HFFc6 (cell line): Measurements from ENCODE around the gene CCDC7. TPM values are rescaled to one million over a fixed set of nuclear protein-coding genes. Genes with fewer than 3 reads are reported as not detected.

Experiments
- DNase-seq: peaks from one replicate; pipeline ENCODE4 v3.0.0-alpha.2; 2018
- H3K27ac Mint-ChIP-seq: 2 replicates; pipeline ENCODE4 v1.8.0; 2020; ENCODE audit warnings: mild to moderate bottlenecking, mixed read lengths
- H3K27me3 Mint-ChIP-seq: 2 replicates; pipeline ENCODE4 v1.8.0; 2021; ENCODE audit warnings: mild to moderate bottlenecking, moderate library complexity, mixed read lengths; ENCODE audit not compliant: insufficient read depth
- H3K36me3 Mint-ChIP-seq: 2 replicates; pipeline ENCODE4 v1.8.0; 2021; ENCODE audit warnings: low read depth, mixed read lengths
- H3K4me1 Mint-ChIP-seq: 2 replicates; pipeline ENCODE4 v1.8.0; 2020; ENCODE audit warnings: low read depth, mixed read lengths
- H3K4me3 Mint-ChIP-seq: 2 replicates; pipeline ENCODE4 v1.8.0; 2020; ENCODE audit warnings: mild to moderate bottlenecking, moderate library complexity, mixed read lengths
- H3K9me3 Mint-ChIP-seq: 2 replicates; pipeline ENCODE4 v1.8.0; 2020; ENCODE audit warnings: mild to moderate bottlenecking, mixed read lengths
- CTCF ChIP-seq: fragments of 200-600 bp; sonication (generic); IDR thresholded peaks from 2 replicates; pipeline ENCODE4 v1.5.0; 2021; ENCODE audit warnings: antibody characterized with exemption, mild to moderate bottlenecking
- total RNA-seq, 6 experiments: library from RNA; stranded (reverse); fragmentation: NEBNext Ultra II Directional; extraction: Animal tissue kit (Norgen Biotek cat#: 25700); gene quantifications; 2 replicates in 1 of 6; 3 replicates in 5 of 6; pipeline ENCODE4 v1.2.3, GENCODE V29; 2021

CCDC7 gene
- total RNA-seq, 6 experiments from 2014 or later = 3.1 to 3.9 (median 3.7) TPM

- no peak for TF ChIP-seq CTCF
- no peak for DNase-seq
- H3K4me1 Mint-ChIP-seq = no peaks in the 10 kb centered on the region
- H3K36me3 Mint-ChIP-seq = no peaks in the 10 kb centered on the region
- peaks cover under 1% of the 10 kb centered on the region; the same call in 1 of the 2 replicates for H3K9me3 Mint-ChIP-seq
- no peak overlapping the region for H3K27ac Mint-ChIP-seq
- H3K4me3 Mint-ChIP-seq = no peak overlapping the region
- H3K27me3 Mint-ChIP-seq = no peaks in the 10 kb centered on the region; the same call in 1 of the 2 replicates
Measured at GRCh38 chr10:32877915-32878314, 432.0 kb downstream of the CCDC7 start.

GRCh38 chr10:32878646-32879045 lies 432.7 kb downstream of the CCDC7 start:
- DNase-seq = no peak
- Mint-ChIP-seq H3K27me3 (no peaks in the 10 kb centered on the region; the same call in 1 of the 2 replicates), H3K4me3 (no peak overlapping the region), H3K36me3 (no peaks in the 10 kb centered on the region), H3K27ac (no peak overlapping the region), H3K9me3 (no peaks in the 10 kb centered on the region), H3K4me1 (no peaks in the 10 kb centered on the region)
- TF ChIP-seq CTCF = no peak

GRCh38 chr10:32882076-32882475 lies 436.1 kb downstream of the CCDC7 start:
- H3K36me3 Mint-ChIP-seq = no peaks in the 10 kb centered on the region
- no peaks in the 10 kb centered on the region for H3K4me1 Mint-ChIP-seq
- H3K27me3 Mint-ChIP-seq = no peaks in the 10 kb centered on the region; the same call in 1 of the 2 replicates
- DNase-seq = no peak
- H3K4me3 Mint-ChIP-seq = no peak overlapping the region
- no peak overlapping the region for H3K27ac Mint-ChIP-seq
- TF ChIP-seq CTCF = no peak
- no peaks in the 10 kb centered on the region for H3K9me3 Mint-ChIP-seq

GRCh38 chr10:32887481-32887880 lies 441.5 kb downstream of the CCDC7 start:
- no peak for TF ChIP-seq CTCF
- H3K9me3 Mint-ChIP-seq = no peaks in the 10 kb centered on the region

GRCh38 chr10:32888161-32888927 lies 442.4 kb downstream of the CCDC7 start:
- no peaks in the 10 kb centered on the region for H3K9me3 Mint-ChIP-seq
- H3K4me1 Mint-ChIP-seq = no peaks in the 10 kb centered on the region
- H3K4me3 Mint-ChIP-seq = no peak overlapping the region
- no peak for DNase-seq
- no peaks in the 10 kb centered on the region for H3K36me3 Mint-ChIP-seq
- no peak overlapping the region; the same call in 1 of the 2 replicates for H3K27ac Mint-ChIP-seq
- no peak for TF ChIP-seq CTCF
- peaks cover 5% of the 10 kb centered on the region for H3K27me3 Mint-ChIP-seq

More at GRCh38 chr10:32887481-32887880, 441.5 kb downstream of the CCDC7 start:
- Mint-ChIP-seq H3K4me3 (no peak overlapping the region), H3K36me3 (no peaks in the 10 kb centered on the region), H3K4me1 (no peaks in the 10 kb centered on the region), H3K27ac (no peak overlapping the region), H3K27me3 (peaks cover 1% of the 10 kb centered on the region; the same call in 1 of the 2 replicates)
- no peak for DNase-seq
